A549 (cell line): Measurements from ENCODE around the gene SLC25A13. TPM values are rescaled to one million over a fixed set of nuclear protein-coding genes. Genes with fewer than 3 reads are reported as not detected.

Experiments used
- ATAC-seq, 2 experiments: fragments of 200-7000 bp in 1 of 2; fragments of >200 bp in 1 of 2; cut with Nextera tagmentation in 1 of 2; cut with Tn5 transposase in 1 of 2; 3 replicates each; pipeline versions ENCODE4 v1.8.0 to v1.9.1; 2018 to 2020; ENCODE audit warnings: mild to moderate bottlenecking in 1 of 2, moderate library complexity in 1 of 2
- CTCF ChIA-PET: fragments of 300-600 bp; sonication (Branson Sonifier 250); formaldehyde crosslinking; extraction: SDS; loops from one replicate; lab custom pipeline; 2021; ENCODE audit warnings: antibody characterized with exemption, inconsistent platforms; lab: Yijun Ruan, JAX
- POLR2A ChIA-PET: fragments of 350-600 bp; formaldehyde crosslinking; extraction: SDS; loops from one replicate; lab custom pipeline; 2021; ENCODE audit warnings: antibody characterized with exemption, inconsistent platforms; lab: Yijun Ruan, JAX
- DNase-seq, 2 experiments: peaks; one replicate each; pipeline versions ENCODE4 v3.0.0 to v3.0.0-alpha.2; 2011 to 2016; ENCODE audit warnings: low read depth in 1 of 2, low spot score in 1 of 2
- FAIRE-seq: peaks from 2 replicates; lab custom pipeline; 2011; peaks lifted over from hg19 to GRCh38; lab: Jason Lieb, UNC
- H3K27ac ChIP-seq, 2 experiments: fragments of >200 bp; sonication (Bioruptor Twin); formaldehyde crosslinking; 3 replicates each; pipeline ENCODE4 v1.5.1; 2016 to 2017
- H3K4me1 ChIP-seq: fragments of >200 bp; sonication (Bioruptor Twin); formaldehyde crosslinking; 3 replicates; pipeline ENCODE4 v1.6.1; 2016
- H3K4me2 ChIP-seq: fragments of >200 bp; sonication (Bioruptor Twin); formaldehyde crosslinking; 3 replicates; pipeline ENCODE4 v1.6.1; 2016
- H3K4me3 ChIP-seq: fragments of >200 bp; sonication (Bioruptor Twin); formaldehyde crosslinking; 3 replicates; pipeline ENCODE4 v1.5.1; 2016
- H3K9me3 ChIP-seq: fragments of >200 bp; sonication (Bioruptor Twin); formaldehyde crosslinking; 3 replicates; pipeline ENCODE4 v1.6.1; 2016
- BHLHE40 ChIP-seq: IDR thresholded peaks from 2 replicates; pipeline ENCODE4 v1.6.1; 2012; ENCODE audit warnings: low read depth, low read length, inconsistent platforms
- CBX8 ChIP-seq: fragments of 200-600 bp; sonication (generic); IDR thresholded peaks from 2 replicates; pipeline ENCODE4 v1.6.1; 2016
- CEBPB ChIP-seq, 2 experiments: fragments of >200 bp in 1 of 2; sonication (Bioruptor Twin) in 1 of 2; formaldehyde crosslinking in 1 of 2; IDR thresholded peaks; 2 replicates each; pipeline ENCODE4 v1.6.1; 2012 to 2016
- CHD2 ChIP-seq: fragments of 150-350 bp; IDR thresholded peaks from 2 replicates; pipeline ENCODE4 v1.6.1; 2014; ENCODE audit warnings: low read length; ENCODE audit not compliant: partially characterized antibody
- EHMT2 ChIP-seq: fragments of 200-600 bp; sonication (generic); IDR thresholded peaks from 2 replicates; pipeline ENCODE4 v1.6.1; 2016; ENCODE audit warnings: antibody characterized with exemption, low read depth, mild to moderate bottlenecking, moderate library complexity
- ESRRA ChIP-seq: fragments of 150-350 bp; IDR thresholded peaks from 2 replicates; pipeline ENCODE4 v1.6.1; 2014; ENCODE audit warnings: mild to moderate bottlenecking, low read length, borderline replicate concordance
- FOSB ChIP-seq: fragments of 250-450 bp; sonication (Bioruptor Pico); IDR thresholded peaks from 2 replicates; pipeline ENCODE4 v1.5.0; 2020; ENCODE audit warnings: mild to moderate bottlenecking, moderate library complexity
- FOSL2 ChIP-seq, 2 experiments: fragments of 450-650 bp in 1 of 2; fragments of >200 bp in 1 of 2; sonication (Bioruptor Twin) in 1 of 2; formaldehyde crosslinking; IDR thresholded peaks; 2 replicates each; pipeline versions ENCODE4 v1.5.0 to v1.6.1; 2016 to 2020; ENCODE audit warnings: mild to moderate bottlenecking in 1 of 2, moderate library complexity in 1 of 2
- HDAC2 ChIP-seq: fragments of 200-600 bp; sonication (generic); IDR thresholded peaks from 2 replicates; pipeline ENCODE4 v1.6.1; 2016
- HEYL ChIP-seq: fragments of 250-450 bp; sonication (Bioruptor Pico); IDR thresholded peaks from 2 replicates; pipeline ENCODE4 v1.8.0; 2021; ENCODE audit warnings: mild to moderate bottlenecking, moderate library complexity
- HOXA7 ChIP-seq: fragments of 250-450 bp; sonication (Bioruptor Pico); IDR thresholded peaks from 2 replicates; pipeline ENCODE4 v1.5.0; 2020; ENCODE audit warnings: mild to moderate bottlenecking, moderate library complexity
- HOXB13 ChIP-seq: fragments of 250-450 bp; sonication (Bioruptor Pico); IDR thresholded peaks from 2 replicates; pipeline ENCODE4 v1.5.0; 2020; ENCODE audit warnings: low read depth, mild to moderate bottlenecking, moderate library complexity
- JUNB ChIP-seq: fragments of >200 bp; sonication (Bioruptor Twin); formaldehyde crosslinking; IDR thresholded peaks from 2 replicates; pipeline ENCODE4 v1.6.1; 2016
- NFE2L2 ChIP-seq: fragments of 150-350 bp; conservative IDR thresholded peaks from 2 replicates; pipeline ENCODE4 v1.6.1; 2014; ENCODE audit warnings: low read length
- PHF8 ChIP-seq: fragments of 200-600 bp; sonication (generic); IDR thresholded peaks from 2 replicates; pipeline ENCODE4 v1.6.1; 2016; ENCODE audit warnings: low read depth, mild to moderate bottlenecking, antibody characterized with exemption, moderate library complexity, borderline replicate concordance
- POLR2A ChIP-seq: IDR thresholded peaks from 2 replicates; pipeline ENCODE4 v1.6.1; 2012; ENCODE audit warnings: mild to moderate bottlenecking, low read length
- RNF2 ChIP-seq: fragments of 200-600 bp; sonication (generic); IDR thresholded peaks from 2 replicates; pipeline ENCODE4 v1.6.1; 2016; ENCODE audit warnings: low read depth, mild to moderate bottlenecking, antibody characterized with exemption, moderate library complexity, borderline replicate concordance
- SMC3 ChIP-seq: fragments of >200 bp; sonication (Bioruptor Twin); formaldehyde crosslinking; IDR thresholded peaks from 3 replicates; pipeline ENCODE4 v1.6.1; 2018; ENCODE audit warnings: inconsistent platforms
- SREBF2 ChIP-seq: fragments of 450-650 bp; IDR thresholded peaks from 2 replicates; pipeline ENCODE4 v1.6.1; 2014; ENCODE audit warnings: mild to moderate bottlenecking, moderate library complexity
- TP53 ChIP-seq: fragments of 250-450 bp; sonication (Bioruptor Pico); IDR thresholded peaks from 2 replicates; pipeline ENCODE4 v1.5.0; 2021; ENCODE audit warnings: mild to moderate bottlenecking, moderate library complexity
- ZNF302 ChIP-seq: fragments of 250-450 bp; sonication (Bioruptor Pico); IDR thresholded peaks from 2 replicates; pipeline ENCODE4 v1.9.0; 2021; ENCODE audit warnings: inconsistent platforms, mild to moderate bottlenecking, moderate library complexity
- WGBS: methylation state at CpG from one replicate; pipeline ENCODE4 v1.1.6; 2017; ENCODE audit errors: missing lambda C conversion rate; 5-methylcytosine and 5-hydroxymethylcytosine counted together
- polyA plus RNA-seq, 4 experiments: library from polyadenylated mRNA; depleted of rRNA in 3 of 4; stranded (reverse); fragments of >200 nt; fragmentation: RNase III in 1 of 4; extraction: RNeasy Plus Mini Kit Qiagen cat#74134 plus additional on column Dnase treatment in 1 of 4; gene quantifications; 2 replicates in 3 of 4; 3 replicates in 1 of 4; pipeline ENCODE4 v1.2.3, GENCODE V29; 2011 to 2017
- TF ChIP-seq, protein P1 (sequence below): fragments of >200 bp; sonication (Bioruptor Twin); formaldehyde crosslinking; IDR thresholded peaks from 3 replicates; pipeline ENCODE4 v1.5.1; 2016
- TF ChIP-seq, protein P2 (sequence below): fragments of 150-350 bp; IDR thresholded peaks from 2 replicates; pipeline ENCODE4 v1.6.1; 2014; ENCODE audit warnings: low read depth, mild to moderate bottlenecking, low read length
- TF ChIP-seq, protein P3 (sequence below): fragments of 250-450 bp; sonication (Bioruptor Pico); IDR thresholded peaks from 2 replicates; pipeline ENCODE4 v1.5.0; 2020; ENCODE audit warnings: low read depth, mild to moderate bottlenecking, moderate library complexity
- TF ChIP-seq, protein P4 (sequence below): fragments of >200 bp; sonication (Bioruptor Twin); formaldehyde crosslinking; IDR thresholded peaks from 3 replicates; pipeline ENCODE4 v1.6.1; 2016
- TF ChIP-seq, protein P5 (sequence below): fragments of >200 bp; sonication (Bioruptor Twin); formaldehyde crosslinking; IDR thresholded peaks from 2 replicates; pipeline ENCODE4 v1.6.1; 2016

SLC25A13 gene
- polyA plus RNA-seq, 2 of the 4 experiments (the other 2 are of a cell fraction): 32.7 to 51.0 TPM

DNA sequence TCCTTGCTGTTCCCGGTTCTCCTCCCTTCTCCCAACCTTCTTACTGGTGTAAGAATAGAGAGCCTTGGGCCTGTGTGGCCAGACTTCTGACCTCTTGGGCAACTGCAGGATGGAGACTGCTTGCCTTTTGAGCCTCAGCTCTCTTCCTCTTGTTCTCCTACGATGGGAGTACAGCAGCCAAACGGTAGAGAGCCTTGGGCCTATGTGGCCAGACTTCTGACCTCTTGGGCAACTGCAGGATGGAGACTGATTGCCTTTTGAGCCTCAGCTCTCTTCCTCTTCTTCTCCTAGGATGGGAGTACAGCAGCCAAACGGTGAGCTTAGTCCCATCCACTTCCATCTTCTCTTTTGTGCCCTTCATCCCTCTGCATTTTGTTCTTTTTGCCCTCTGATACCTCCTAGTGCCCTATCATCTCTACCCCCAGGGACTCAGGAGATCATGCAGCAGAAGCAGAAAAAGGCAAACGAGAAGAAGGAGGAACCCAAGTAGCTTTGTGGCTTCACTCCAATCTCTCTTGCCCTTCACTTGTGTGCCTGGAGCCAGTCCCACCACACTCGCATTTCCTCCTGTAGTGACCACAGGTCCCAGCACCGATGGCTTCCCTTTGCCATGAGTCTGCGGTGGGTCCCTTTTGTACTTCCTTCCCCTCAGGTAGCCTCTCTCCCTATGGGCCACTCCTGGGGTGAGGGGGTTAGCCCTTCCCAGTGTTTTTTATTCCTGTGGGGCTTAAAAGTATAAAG is 15.3 kb downstream of the SLC25A13 start:
- Histone ChIP-seq H3K9me3 (peaks cover 7% of the 10 kb centered on the region; the same call in 2 of the 3 replicates), H3K4me3 (no peak overlapping the region), H3K4me2 (no peak overlapping the region), H3K27ac (no peak overlapping the region), H3K4me1 (peaks cover 17% of the 10 kb centered on the region)
- POLR2A ChIA-PET: no interaction called here
- ATAC-seq (no peak), FAIRE-seq (no peak), DNase-seq (no peak)
- 86% methylated on average over 8 of the region's 8 CpGs for WGBS
- CTCF ChIA-PET: no interaction called here
- TF ChIP-seq ESRRA (no peak), HEYL (CRISPR knock-in tag) (no peak), FOSB (CRISPR knock-in tag) (no peak), CBX8 (no peak), ZNF302 (CRISPR knock-in tag) (no peak), CHD2 (no peak), CEBPB (IDR thresholded peaks at IDR 0.05) (no peak), RNF2 (no peak), FOSL2 (IDR thresholded peaks at IDR 0.05) (no peak), FOSL2 (CRISPR knock-in tag; IDR thresholded peaks at IDR 0.05) (no peak), EHMT2 (no peak), BHLHE40 (no peak)
- TF ChIP-seq, protein P1, sequence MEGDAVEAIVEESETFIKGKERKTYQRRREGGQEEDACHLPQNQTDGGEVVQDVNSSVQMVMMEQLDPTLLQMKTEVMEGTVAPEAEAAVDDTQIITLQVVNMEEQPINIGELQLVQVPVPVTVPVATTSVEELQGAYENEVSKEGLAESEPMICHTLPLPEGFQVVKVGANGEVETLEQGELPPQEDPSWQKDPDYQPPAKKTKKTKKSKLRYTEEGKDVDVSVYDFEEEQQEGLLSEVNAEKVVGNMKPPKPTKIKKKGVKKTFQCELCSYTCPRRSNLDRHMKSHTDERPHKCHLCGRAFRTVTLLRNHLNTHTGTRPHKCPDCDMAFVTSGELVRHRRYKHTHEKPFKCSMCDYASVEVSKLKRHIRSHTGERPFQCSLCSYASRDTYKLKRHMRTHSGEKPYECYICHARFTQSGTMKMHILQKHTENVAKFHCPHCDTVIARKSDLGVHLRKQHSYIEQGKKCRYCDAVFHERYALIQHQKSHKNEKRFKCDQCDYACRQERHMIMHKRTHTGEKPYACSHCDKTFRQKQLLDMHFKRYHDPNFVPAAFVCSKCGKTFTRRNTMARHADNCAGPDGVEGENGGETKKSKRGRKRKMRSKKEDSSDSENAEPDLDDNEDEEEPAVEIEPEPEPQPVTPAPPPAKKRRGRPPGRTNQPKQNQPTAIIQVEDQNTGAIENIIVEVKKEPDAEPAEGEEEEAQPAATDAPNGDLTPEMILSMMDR: no peak
- TF ChIP-seq, protein P2, sequence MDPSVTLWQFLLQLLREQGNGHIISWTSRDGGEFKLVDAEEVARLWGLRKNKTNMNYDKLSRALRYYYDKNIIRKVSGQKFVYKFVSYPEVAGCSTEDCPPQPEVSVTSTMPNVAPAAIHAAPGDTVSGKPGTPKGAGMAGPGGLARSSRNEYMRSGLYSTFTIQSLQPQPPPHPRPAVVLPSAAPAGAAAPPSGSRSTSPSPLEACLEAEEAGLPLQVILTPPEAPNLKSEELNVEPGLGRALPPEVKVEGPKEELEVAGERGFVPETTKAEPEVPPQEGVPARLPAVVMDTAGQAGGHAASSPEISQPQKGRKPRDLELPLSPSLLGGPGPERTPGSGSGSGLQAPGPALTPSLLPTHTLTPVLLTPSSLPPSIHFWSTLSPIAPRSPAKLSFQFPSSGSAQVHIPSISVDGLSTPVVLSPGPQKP: no peak
- TF ChIP-seq, protein P3, sequence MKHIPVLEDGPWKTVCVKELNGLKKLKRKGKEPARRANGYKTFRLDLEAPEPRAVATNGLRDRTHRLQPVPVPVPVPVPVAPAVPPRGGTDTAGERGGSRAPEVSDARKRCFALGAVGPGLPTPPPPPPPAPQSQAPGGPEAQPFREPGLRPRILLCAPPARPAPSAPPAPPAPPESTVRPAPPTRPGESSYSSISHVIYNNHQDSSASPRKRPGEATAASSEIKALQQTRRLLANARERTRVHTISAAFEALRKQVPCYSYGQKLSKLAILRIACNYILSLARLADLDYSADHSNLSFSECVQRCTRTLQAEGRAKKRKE: no peak

DNA sequence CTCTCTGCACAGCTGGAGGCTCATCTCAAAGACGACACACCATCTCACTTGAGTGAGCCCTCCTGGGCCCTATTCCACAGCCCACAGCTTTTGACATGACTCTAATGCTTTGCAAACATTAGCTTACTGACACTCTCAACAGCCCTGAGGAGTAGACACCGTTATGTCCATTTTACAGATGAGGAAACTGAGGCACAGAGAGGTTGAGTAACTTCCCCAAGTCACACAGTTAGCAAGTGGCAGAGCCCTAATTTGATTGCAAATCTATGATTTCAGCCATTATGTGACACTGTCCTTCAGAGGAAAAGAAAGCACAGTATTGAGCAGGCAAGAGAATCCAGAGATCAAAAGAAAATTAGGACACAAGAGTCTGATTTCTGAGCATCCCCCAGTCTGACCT is 16.0 kb downstream of the SLC25A13 start:
- ChIA-PET POLR2A (no interaction called here), CTCF (no interaction called here)
- no peak overlapping the region for H3K4me2 ChIP-seq
- H3K9me3 ChIP-seq: peaks cover 7% of the 10 kb centered on the region; the same call in 2 of the 3 replicates
- peaks cover 17% of the 10 kb centered on the region for H3K4me1 ChIP-seq
- ATAC-seq (no peak), FAIRE-seq (no peak), DNase-seq (no peak)
- TF ChIP-seq POLR2A (no peak), HOXA7 (CRISPR knock-in tag) (no peak), EHMT2 (no peak), NFE2L2 (no peak), SMC3 (no peak), HOXB13 (CRISPR knock-in tag) (no peak), HDAC2 (no peak), SREBF2 (no peak), CBX8 (no peak), TP53 (no peak), JUNB (no peak), CEBPB (IDR thresholded peaks at IDR 0.05) (no peak), PHF8 (no peak)
- TF ChIP-seq, protein P4, sequence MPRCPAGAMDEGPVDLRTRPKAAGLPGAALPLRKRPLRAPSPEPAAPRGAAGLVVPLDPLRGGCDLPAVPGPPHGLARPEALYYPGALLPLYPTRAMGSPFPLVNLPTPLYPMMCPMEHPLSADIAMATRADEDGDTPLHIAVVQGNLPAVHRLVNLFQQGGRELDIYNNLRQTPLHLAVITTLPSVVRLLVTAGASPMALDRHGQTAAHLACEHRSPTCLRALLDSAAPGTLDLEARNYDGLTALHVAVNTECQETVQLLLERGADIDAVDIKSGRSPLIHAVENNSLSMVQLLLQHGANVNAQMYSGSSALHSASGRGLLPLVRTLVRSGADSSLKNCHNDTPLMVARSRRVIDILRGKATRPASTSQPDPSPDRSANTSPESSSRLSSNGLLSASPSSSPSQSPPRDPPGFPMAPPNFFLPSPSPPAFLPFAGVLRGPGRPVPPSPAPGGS: no peak
- TF ChIP-seq, protein P5, sequence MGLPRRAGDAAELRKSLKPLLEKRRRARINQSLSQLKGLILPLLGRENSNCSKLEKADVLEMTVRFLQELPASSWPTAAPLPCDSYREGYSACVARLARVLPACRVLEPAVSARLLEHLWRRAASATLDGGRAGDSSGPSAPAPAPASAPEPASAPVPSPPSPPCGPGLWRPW: no peak
- 90% methylated on average over 2 of the region's 2 CpGs for WGBS
- H3K27ac ChIP-seq: no peak overlapping the region
- H3K4me3 ChIP-seq: no peak overlapping the region
